Sciatic nerve (tissue), 2 donors: ENCODE data around the gene GIPC3. TPM values are rescaled to one million over a fixed set of nuclear protein-coding genes. Genes with fewer than 3 reads are reported as not detected.
A peak's percentile ranks its signal among the peaks of the same experiment; 100 is the strongest.
"Not testable (repeated sequence)": the region's sequence is repeated elsewhere in the genome, so short reads cannot be mapped to it uniquely, and the experiment has no call there.

Source experiments
- ATAC-seq: fragments of 200-7000 bp; cut with Tn5 transposase; one replicate; pipeline ENCODE4 v1.9.1; 2020; ENCODE audit warnings: mild to moderate bottlenecking, moderate library complexity
- DNase-seq: peaks from one replicate; pipeline ENCODE4 v3.0.0-alpha.2; 2020; ENCODE audit warnings: low spot score
- intact Hi-C: fragments of 100-400 bp; cut with DNase I; formaldehyde crosslinking; loops from one replicate; pipeline ENCODE4 v1.14.2; 2022
- total RNA-seq: library from RNA; stranded (reverse); fragmentation: NEBNext Ultra II Directional; extraction: Animal tissue kit (Norgen Biotek cat#: 25700); gene quantifications from one replicate; pipeline ENCODE4 v1.2.1, GENCODE V29; 2021
- donor health status: DM: no; HTN: no; CAD: no.
- donor health status: DM: no; HTN: no; CAD: no.

Gene GIPC3
- total RNA-seq, 1 donor from 2014 or later = 2.4 TPM

GRCh38 chr19:3573858-3574637 lies 11.2 kb upstream of the GIPC3 start:
- DNase-seq (peak; percentile 91), ATAC-seq (no peak)
- intact Hi-C loops = no loop called here

GRCh38 chr19:3575260-3575741 lies 10.0 kb upstream of the GIPC3 start:
- no peak for DNase-seq
- no peak for ATAC-seq
- intact Hi-C loops = no loop called here

GRCh38 chr19:3575949-3576673 lies 9.2 kb upstream of the GIPC3 start:
- DNase-seq = no peak
- ATAC-seq = no peak
- intact Hi-C loops = no loop called here

GRCh38 chr19:3576696-3577443 lies 8.4 kb upstream of the GIPC3 start:
- DNase-seq (peak; percentile 82), ATAC-seq (peak; percentile 8)
- intact Hi-C loops = no loop called here

- intact Hi-C loops = no loop called here
- ATAC-seq = no peak
- DNase-seq = no peak
Observed at GRCh38 chr19:3577723-3578344, 7.4 kb upstream of the GIPC3 start.

GRCh38 chr19:3578390-3578789 lies 6.9 kb upstream of the GIPC3 start:
- ATAC-seq (no peak), DNase-seq (no peak)
- intact Hi-C loops = no loop called here

GRCh38 chr19:3580156-3580934 lies 4.9 kb upstream of the GIPC3 start:
- DNase-seq (no peak), ATAC-seq (no peak)
- intact Hi-C loops = no loop called here

- intact Hi-C loops, ATAC-seq, DNase-seq: not testable (repeated sequence)
Observed at GRCh38 chr19:3581792-3582191, 3.5 kb upstream of the GIPC3 start.

- DNase-seq, ATAC-seq: not testable (repeated sequence)
- intact Hi-C loops = loop anchor here (2.0 kb wide), 1 partner anchor 39 kb away; no protein-coding TSS in a partner anchor
Observed at GRCh38 chr19:3584036-3584802, 1.1 kb upstream of the GIPC3 start.

- ATAC-seq (no peak), DNase-seq (no peak)
- intact Hi-C loops = no loop called here
Observed at GRCh38 chr19:3586127-3586626, 899 bp downstream of the GIPC3 start.

GRCh38 chr19:3586707-3587346 lies 1.5 kb downstream of the GIPC3 start:
- intact Hi-C loops = no loop called here
- DNase-seq (no peak), ATAC-seq (no peak)

- intact Hi-C loops = no loop called here
- no peak for DNase-seq
- ATAC-seq = no peak
Observed at GRCh38 chr19:3589439-3589838, 4.2 kb downstream of the GIPC3 start.

- ATAC-seq (no peak), DNase-seq (no peak)
- intact Hi-C loops = no loop called here
Observed at GRCh38 chr19:3589949-3590348, 4.7 kb downstream of the GIPC3 start.

- DNase-seq (no peak), ATAC-seq (no peak)
- intact Hi-C loops = no loop called here
Observed at GRCh38 chr19:3590991-3591659, 5.8 kb downstream of the GIPC3 start.

GRCh38 chr19:3591876-3592613 lies 6.8 kb downstream of the GIPC3 start:
- DNase-seq (no peak), ATAC-seq (no peak)
- intact Hi-C loops = no loop called here

GRCh38 chr19:3593156-3593555 lies 7.9 kb downstream of the GIPC3 start:
- no peak for ATAC-seq
- intact Hi-C loops = no loop called here
- DNase-seq = no peak
